GM12872 (cell line): Measurements from ENCODE around the gene CHAT.

Source experiments
- CTCF ChIP-seq: IDR thresholded peaks from 3 replicates; pipeline ENCODE4 v1.5.1; 2011; ENCODE audit warnings: low read depth, mild to moderate bottlenecking, low read length, moderate library complexity; ENCODE audit not compliant: insufficient read depth

CHAT gene

GRCh38 chr10:49602380-49603023, 11.3 kb upstream of the CHAT start:
- TF ChIP-seq CTCF = no peak

GRCh38 chr10:49605216-49605938, 8.5 kb upstream of the CHAT start:
- no peak for TF ChIP-seq CTCF

- no peak for TF ChIP-seq CTCF
Observed at GRCh38 chr10:49605939-49606509, 7.8 kb upstream of the CHAT start.

- no peak for TF ChIP-seq CTCF
Observed at GRCh38 chr10:49606981-49607535, 6.8 kb upstream of the CHAT start.

GRCh38 chr10:49608166-49609005, 5.5 kb upstream of the CHAT start:
- no peak for TF ChIP-seq CTCF

DNA sequence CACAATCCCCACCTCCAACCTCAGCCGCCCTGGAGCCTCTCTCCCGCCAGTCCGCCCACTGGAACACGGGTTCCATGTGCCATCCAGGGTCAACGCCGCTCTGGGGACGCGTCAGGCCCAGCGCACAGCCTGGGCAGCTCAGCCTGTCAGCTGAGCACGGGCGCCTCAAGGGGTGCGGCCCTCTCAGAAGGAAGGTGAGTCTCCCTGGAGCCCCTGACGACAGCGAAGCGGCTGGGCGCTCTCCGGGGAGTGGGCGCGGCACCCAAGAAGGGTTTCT, 4.9 kb upstream of the CHAT start:
- TF ChIP-seq CTCF = no peak

DNA sequence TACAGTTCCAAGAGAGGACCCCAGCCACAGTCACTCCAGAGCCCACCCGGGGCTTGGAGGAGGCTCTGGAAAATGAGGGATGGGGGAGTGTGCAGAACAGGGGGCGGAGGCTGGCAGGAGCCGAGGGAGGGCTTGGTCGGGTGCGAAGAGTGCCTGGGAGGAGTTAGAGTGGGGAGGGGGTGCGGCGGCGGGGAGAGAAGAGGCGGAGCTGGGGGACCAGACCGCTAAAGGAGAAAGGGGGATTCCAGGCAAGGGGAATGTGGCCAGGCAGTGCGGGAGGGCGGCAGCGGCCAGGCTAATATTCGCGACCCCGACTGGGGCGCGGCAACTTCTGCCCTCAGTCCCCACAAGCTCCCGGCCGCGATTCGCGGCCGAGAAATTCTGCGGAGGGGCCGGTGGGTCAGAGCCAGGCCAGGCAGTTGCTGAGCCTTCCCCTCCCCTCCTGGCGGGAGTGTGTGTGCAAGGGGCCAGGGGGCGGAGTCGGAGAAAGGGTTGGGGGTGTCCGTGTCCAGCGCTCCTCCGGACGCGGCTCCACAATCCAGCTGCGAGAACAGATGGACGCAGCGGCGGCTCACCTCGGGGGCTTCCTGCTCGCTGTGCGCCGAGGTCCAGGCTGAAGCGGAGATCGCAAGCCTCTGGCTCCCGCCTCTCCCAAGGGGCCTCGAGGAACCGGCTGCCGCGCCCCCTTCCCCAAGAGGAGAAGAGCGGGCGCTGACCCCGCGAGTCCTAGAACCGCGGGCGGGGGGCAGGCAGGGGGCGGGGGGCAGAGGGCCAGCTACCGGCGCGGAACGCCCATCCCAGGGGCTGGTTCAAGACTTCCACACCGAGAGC, 4.3 kb upstream of the CHAT start:
- TF ChIP-seq CTCF = no peak
